ENCODE results near the gene PLAC1.

The PLAC1 gene

GRCh38 chrX:134588806-134589205 is 69.5 kb downstream of the PLAC1 start:
- H3K4me3 ChIP-seq = no peak overlapping the region
- no peak for DNase-seq
- H3K36me3 ChIP-seq = no peaks in the 10 kb centered on the region
- H3K27me3 ChIP-seq = no peaks in the 10 kb centered on the region
- TF ChIP-seq CTCF (IDR thresholded peaks at IDR 0.05) = no peak
- no peaks in the 10 kb centered on the region for H3K4me1 ChIP-seq
- H3K9me3 ChIP-seq = no peaks in the 10 kb centered on the region
- intact Hi-C loops (cut with DNase I; ENCODE audit: low total_unique reads) = no loop called here
- H3K27ac ChIP-seq = no peak overlapping the region

- DNase-seq = no peak
- intact Hi-C loops (cut with DNase I; ENCODE audit: low total_unique reads) = no loop called here
- Histone ChIP-seq H3K36me3 (no peaks in the 10 kb centered on the region), H3K4me3 (no peak overlapping the region), H3K9me3 (no peaks in the 10 kb centered on the region), H3K27ac (no peak overlapping the region), H3K27me3 (no peaks in the 10 kb centered on the region), H3K4me1 (no peaks in the 10 kb centered on the region)
- no peak for TF ChIP-seq CTCF (IDR thresholded peaks at IDR 0.05)
Measured at GRCh38 chrX:134580907-134581306, 77.4 kb downstream of the PLAC1 start.

DNA sequence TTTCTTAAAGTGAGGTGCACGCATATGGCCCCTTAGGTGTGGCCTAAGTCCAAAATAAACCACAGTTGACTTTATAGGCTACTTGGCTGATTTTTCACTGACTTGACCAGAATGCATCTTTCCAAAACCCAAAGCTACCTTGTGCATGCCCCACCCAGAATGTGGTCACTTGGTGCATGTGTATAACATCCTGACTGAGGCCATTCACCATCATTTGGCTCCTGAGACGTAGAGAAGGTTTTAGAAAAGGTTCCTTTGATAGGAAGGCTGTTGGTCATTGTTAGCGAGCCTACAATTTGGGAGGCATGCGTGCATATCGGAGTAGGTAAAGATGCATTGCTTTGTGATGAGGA is 84.6 kb downstream of the PLAC1 start:
- H3K36me3 ChIP-seq = no peaks in the 10 kb centered on the region
- H3K4me3 ChIP-seq = no peak overlapping the region
- no peaks in the 10 kb centered on the region for H3K9me3 ChIP-seq
- no peaks in the 10 kb centered on the region for H3K27me3 ChIP-seq
- no peak for DNase-seq
- no peak for TF ChIP-seq CTCF (IDR thresholded peaks at IDR 0.05)
- H3K4me1 ChIP-seq = no peaks in the 10 kb centered on the region
- no peak overlapping the region for H3K27ac ChIP-seq
- intact Hi-C loops (cut with DNase I; ENCODE audit: low total_unique reads) = no loop called here

DNA sequence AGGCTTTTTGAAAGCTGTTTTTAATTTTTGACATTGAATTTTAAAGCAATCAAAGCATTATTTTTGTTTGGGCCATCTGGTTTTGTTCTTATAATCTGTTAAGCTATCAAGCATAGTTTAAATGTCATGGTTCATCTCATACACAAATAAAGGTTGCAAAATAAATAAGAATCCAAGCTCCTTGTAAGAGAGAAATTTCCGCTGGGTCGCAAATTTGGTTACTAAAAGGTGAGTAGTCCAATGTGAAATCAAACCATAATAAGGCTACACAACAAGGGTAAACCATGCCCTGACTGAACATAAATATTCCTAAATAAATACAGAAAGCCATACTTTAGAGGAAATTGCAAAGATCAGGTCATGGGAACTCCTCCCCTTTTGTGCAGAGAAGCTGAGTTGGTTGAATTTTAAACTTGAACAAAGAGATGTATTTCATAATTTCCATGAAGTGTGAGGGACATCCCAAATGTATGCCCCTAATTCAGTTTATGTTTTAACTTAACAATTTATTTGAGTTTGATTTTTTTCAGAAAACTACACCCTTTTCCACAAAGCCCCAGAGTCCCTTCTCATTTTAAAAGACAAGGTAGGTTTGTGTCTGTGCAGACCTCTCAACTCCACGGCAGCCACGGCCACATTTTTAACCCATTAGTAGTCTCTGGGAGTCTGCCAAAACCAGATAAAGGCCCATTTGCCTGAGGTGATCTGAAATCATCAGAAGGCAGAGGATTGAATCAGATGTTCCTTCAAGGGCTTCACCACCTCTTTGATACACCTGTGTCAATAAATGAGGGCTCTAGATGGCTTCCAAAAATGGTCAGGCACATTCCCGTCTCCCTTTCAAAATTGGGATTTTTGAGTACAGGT is 85.2 kb downstream of the PLAC1 start:
- intact Hi-C loops (cut with DNase I; ENCODE audit: low total_unique reads) = no loop called here
- TF ChIP-seq CTCF (IDR thresholded peaks at IDR 0.05) = no peak
- no peaks in the 10 kb centered on the region for H3K27me3 ChIP-seq
- no peak overlapping the region for H3K27ac ChIP-seq
- DNase-seq = no peak
- H3K4me3 ChIP-seq = no peak overlapping the region
- no peaks in the 10 kb centered on the region for H3K36me3 ChIP-seq
- H3K4me1 ChIP-seq = no peaks in the 10 kb centered on the region
- no peaks in the 10 kb centered on the region for H3K9me3 ChIP-seq

- Histone ChIP-seq H3K36me3 (no peaks in the 10 kb centered on the region), H3K9me3 (no peaks in the 10 kb centered on the region), H3K27me3 (no peaks in the 10 kb centered on the region), H3K4me3 (no peak overlapping the region), H3K27ac (no peak overlapping the region), H3K4me1 (no peaks in the 10 kb centered on the region)
- intact Hi-C loops (cut with DNase I; ENCODE audit: low total_unique reads) = no loop called here
- no peak for TF ChIP-seq CTCF (IDR thresholded peaks at IDR 0.05)
- DNase-seq = no peak
Measured at GRCh38 chrX:134571796-134572195, 86.5 kb downstream of the PLAC1 start.

Measured in tibial artery (tissue), 4 donors.